COR-L47 (cell line): ENCODE measurements around the gene GJB3.

Experiments
- DNase-seq: peaks from one replicate; lab custom pipeline; 2025; lab: John Stamatoyannopoulos, UW

GJB3 gene

DNA sequence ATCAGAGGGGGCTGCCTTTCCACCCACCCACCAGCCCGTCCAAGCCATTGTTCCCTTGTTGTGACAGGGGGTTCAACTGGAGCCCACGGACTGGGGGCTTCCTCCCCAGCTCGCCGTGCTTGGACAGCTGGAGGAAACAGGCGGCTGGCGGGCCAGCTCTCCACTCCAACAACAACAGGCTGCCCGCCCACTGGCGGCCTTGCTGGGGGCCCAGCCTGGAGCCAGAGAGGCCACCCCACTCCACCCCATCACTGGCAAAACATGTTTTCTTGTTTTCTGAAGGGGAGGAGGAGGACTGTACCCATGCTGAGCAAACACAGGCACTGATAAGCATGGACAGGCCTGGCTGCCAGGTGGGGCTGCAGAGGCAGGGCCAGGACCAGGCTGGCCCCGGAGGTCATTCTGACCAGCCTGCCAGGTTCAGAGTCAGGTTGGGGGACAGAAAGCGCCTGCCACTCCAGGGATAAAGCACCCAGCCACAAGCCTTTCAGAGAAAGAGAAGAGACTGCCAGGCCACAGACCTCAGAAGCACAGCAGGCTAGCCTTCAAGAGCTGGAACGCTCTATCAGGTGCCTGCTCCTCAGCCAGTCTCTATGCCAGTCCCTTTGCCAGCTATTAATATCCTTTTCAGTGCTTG is 44.6 kb downstream of the GJB3 start:
- no peak for DNase-seq

DNA sequence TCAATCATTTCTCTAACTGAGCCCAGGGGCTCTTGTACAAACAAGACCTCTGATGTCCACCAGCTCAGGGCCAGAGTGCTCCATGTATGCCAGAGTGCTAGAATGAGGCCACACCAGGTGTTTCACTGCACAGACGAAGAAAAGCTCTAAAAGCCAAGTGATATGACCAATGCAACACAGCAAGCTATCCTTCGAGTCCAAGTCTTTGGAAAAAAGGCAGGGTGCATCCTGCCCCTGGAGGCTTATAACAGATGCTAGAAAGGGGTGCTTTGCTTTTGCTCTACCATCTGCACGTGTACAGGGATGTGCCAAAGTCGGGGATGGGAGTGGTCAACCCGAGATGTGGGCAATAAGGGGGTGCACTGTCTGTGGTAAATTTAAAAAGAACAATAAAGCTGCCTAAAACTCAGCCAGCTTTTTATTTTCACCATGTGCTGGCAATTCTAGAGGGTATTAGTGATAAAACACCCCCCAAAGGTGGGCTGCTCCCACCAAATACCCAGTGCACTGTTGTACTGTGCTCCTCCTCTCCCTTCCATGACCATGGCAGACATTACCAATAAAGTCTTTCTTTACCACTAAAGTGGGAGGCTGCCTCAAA is 46.4 kb downstream of the GJB3 start:
- no peak for DNase-seq

DNA sequence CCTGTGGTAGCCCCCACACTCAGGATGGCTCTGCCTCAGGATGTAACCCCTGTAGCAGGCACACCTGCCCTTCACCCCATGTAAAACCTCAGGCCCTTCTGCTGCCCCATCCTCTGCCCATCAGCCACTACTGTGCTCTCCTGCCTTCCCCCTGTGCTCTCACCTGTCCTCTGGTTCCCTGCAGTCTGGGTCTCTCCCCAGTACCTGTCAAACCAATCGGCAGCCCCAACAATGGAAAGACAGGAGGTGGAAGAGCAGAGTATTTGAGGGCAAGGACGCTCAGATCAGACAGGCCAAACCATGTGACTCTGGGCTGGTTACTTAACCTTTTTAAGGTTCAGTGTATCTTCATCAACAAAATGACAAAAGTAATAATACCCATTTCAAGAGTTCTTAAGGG is 47.6 kb downstream of the GJB3 start:
- no peak for DNase-seq

DNA sequence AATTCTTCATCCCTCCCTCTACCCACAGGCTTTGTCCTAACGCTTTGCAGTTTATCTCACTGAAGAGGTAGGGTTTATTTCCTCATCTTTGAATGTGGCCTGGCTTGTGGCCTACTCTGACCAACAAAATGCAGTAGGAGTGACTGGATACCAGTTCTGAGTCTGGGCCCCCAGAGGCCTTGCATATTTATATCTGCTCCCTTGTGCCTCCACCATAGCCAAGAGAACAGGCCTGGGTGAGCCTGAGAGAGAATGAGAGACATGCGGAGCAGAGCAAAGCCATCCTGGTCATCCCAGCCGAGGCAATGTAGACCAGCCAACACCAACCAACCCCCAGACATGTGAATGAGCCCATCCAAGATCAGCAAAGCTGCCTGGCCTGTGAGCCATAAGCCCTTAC is 48.2 kb downstream of the GJB3 start:
- DNase-seq: no peak

DNA sequence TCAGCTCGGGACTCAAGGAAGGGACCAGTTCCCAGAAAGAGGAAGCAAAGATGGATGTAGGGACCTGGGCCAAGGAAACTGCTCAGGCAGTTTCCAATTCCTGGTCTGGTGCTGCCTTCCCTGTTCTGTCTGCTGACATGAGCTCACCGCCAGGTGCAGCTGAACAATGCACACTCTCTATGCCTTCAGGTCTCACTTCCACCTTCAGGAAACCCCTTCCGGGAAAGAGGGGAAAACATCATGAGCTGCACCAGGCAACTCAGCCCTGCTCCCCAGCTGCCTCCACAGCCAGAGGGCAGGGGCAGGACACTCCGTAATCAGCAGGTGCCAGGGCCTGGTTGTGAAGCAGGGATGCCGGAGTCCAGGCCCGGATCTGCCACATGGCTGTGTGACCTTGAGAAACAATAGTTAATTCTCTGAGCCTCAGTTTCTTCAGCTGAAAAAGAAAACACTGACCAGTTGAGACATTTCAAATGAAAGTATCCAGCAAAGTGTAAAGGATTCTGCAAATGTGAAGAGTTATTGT is 50.8 kb downstream of the GJB3 start:
- no peak for DNase-seq

DNA sequence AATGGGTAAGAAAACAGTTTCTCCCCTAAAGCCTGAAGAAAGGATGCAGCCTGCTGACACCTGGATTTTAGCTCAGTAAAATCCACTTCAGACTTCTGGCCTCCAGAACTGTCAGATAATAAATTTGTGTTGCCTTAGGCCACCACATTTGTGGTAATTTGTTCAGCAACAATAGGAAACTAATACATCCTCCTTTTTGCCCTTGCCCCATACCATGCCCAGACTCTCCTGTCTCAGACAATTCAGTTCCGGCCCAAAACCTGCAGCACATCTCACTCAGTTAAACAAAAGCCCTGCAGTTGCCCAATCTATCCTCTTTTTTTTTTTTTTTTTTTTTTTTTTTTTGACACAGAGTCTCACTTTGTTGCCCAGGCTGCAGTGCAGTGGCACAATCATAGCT is 52.7 kb downstream of the GJB3 start:
- no peak for DNase-seq
